ENCODE measurements around the gene SLC35G4.
A peak's percentile ranks its signal among the peaks of the same experiment; 100 is the strongest.
"Not testable (repeated sequence)": the region's sequence is repeated elsewhere in the genome, so short reads cannot be mapped to it uniquely, and the experiment has no call there.

SLC35G4 gene

DNA sequence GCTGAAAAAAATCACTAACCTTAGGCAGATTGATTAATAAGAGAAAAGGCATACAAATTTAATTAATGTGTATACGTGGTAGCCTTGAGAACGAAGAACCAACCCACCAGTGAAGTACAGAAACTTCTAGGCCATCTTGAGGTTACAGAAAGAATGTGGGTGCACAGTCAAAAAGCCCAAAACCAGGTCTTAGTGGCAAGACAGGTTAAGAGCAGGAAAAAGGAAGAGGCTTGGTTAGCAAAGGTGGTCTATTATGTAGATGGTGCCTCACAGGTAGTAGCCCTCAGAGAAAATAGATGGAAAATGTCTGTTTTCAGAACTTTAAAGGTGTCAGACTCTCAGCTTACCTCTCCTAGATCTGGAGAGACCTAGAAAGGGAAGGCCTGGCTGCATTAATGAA lies 22.0 kb upstream of the SLC35G4 start:
- no peak overlapping the region for H3K4me3 Mint-ChIP-seq

DNA sequence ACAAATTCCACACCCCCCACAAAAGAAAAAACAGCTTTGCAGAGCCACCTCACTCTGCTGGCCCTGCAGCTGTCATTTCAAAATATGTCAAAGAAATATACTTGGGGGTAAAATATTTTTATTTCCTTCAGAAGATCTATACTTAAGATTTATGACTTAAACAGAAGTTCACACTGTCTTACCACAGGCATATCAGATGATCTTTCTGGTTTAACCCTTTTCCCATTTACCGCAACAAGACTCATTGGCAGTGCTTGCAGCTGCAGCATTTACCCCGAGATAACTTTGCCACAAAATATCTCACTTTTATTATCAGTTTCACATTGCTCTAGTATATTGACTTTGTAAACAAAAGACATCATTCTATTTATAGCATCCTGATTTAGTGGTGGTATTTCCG lies 21.6 kb upstream of the SLC35G4 start:
- Mint-ChIP-seq H3K36me3 (no peaks in the 10 kb centered on the region), H3K4me3 (no peak overlapping the region), H3K9me3 (no peaks in the 10 kb centered on the region), H3K27ac (no peak overlapping the region), H3K4me1 (no peaks in the 10 kb centered on the region)
- ATAC-seq, result peak; percentile 58
- no peak for DNase-seq (ENCODE audit: low spot score in 2 of 2)

More for the DNA sequence above, 22.0 kb upstream of the SLC35G4 start:
- no peaks in the 10 kb centered on the region for H3K4me1 Mint-ChIP-seq
- ATAC-seq, result peak; percentile 71
- no peaks in the 10 kb centered on the region for H3K9me3 Mint-ChIP-seq
- no peak for DNase-seq (ENCODE audit: low spot score in 2 of 2)
- H3K27ac Mint-ChIP-seq, result no peak overlapping the region
- no peaks in the 10 kb centered on the region for H3K36me3 Mint-ChIP-seq

DNA sequence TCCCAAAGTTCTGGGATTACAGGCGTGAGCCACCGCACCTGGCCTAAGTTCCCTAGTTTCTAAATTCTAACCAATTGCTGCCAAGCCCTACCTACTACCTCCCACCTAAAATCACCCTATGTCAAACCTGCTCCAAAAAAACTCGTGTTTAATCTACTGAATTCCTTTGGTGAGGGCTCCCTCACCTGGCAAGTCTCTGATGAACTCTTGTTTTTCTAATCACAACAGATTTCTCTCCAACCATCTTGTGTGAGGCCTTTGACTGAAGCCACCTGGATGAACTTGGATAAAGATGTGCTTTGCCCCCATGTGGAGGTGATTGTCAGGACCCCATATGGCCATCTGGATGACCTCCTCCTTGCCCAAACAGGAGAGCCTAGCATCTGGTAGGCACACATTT lies 17.4 kb upstream of the SLC35G4 start:
- Mint-ChIP-seq H3K4me3 (no peak overlapping the region), H3K27ac (no peak overlapping the region), H3K4me1 (no peaks in the 10 kb centered on the region), H3K9me3 (no peaks in the 10 kb centered on the region), H3K36me3 (no peaks in the 10 kb centered on the region)
- DNase-seq (ENCODE audit: low spot score in 2 of 2), result no peak
- no peak for ATAC-seq

DNA sequence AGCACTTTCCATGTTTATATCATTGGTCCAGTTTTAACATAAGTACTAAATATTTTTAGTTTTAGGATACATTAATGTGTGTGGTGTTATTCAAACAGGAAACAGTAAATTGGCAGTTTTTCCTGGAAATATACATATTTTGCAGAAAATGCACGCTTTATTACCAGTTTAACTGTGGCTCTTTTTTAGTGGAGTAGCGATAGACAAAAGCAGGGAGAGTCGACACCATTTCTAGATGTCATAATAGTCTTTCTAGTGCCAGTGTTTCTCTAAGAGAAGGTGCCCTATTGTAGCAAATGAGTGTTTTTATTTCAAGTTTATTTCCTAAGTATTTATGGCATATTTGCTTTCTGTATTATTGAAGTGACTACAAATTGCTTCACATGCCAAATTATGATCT lies 9.1 kb upstream of the SLC35G4 start:
- no peak for DNase-seq (ENCODE audit: low spot score in 2 of 2)
- no peak overlapping the region for H3K4me3 Mint-ChIP-seq
- no peaks in the 10 kb centered on the region for H3K9me3 Mint-ChIP-seq
- no peak for ATAC-seq
- H3K36me3 Mint-ChIP-seq, result no peaks in the 10 kb centered on the region
- H3K27ac Mint-ChIP-seq, result no peak overlapping the region
- H3K4me1 Mint-ChIP-seq, result no peaks in the 10 kb centered on the region

DNA sequence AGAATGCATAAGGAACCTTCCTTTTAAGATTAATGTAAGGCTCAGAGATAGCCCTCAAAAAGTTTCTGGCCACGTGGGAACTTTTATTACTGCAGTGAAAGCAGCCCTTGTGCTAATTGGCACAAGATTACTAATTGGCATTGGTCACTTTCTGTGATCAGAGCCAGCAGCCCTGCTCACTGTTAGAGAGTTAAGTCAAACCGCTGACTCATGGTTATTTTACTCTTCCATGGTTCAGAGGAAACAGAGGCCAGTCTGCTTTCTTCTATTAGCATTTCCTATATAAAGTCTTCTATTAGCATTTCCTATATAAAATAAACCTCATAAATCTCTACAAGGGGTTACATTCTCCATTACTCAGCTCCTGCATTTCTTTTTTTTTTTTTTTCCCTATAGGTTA lies 1.5 kb upstream of the SLC35G4 start:
- Mint-ChIP-seq H3K9me3 (no peaks in the 10 kb centered on the region), H3K4me3 (no peak overlapping the region), H3K27ac (no peak overlapping the region), H3K36me3 (no peaks in the 10 kb centered on the region), H3K4me1 (no peaks in the 10 kb centered on the region)
- ATAC-seq (no peak), DNase-seq (ENCODE audit: low spot score in 2 of 2) (no peak)

DNA sequence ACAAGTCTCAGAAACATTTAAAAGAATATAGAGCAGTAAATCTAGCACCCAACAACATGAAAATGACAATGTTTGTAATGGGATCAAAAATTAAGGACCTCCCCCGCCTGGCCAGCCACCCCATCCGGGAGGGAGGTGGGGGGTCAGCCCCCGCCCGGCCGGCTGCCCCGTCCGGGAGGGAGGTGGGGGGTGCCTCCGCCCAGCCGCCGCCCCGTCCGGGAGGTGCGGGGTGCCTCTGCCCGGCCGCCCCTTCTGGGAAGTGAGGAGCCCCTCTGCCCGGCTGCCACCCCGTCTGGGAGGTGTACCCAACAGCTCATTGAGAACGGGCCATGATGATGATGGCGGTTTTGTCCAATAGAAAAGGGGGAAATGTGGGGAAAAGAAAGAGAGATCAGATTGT lies 778 bp upstream of the SLC35G4 start:
- not testable (repeated sequence) for H3K4me1 Mint-ChIP-seq; H3K4me3 Mint-ChIP-seq; DNase-seq (ENCODE audit: low spot score in 2 of 2); H3K27ac Mint-ChIP-seq; H3K9me3 Mint-ChIP-seq; ATAC-seq; H3K36me3 Mint-ChIP-seq

DNA sequence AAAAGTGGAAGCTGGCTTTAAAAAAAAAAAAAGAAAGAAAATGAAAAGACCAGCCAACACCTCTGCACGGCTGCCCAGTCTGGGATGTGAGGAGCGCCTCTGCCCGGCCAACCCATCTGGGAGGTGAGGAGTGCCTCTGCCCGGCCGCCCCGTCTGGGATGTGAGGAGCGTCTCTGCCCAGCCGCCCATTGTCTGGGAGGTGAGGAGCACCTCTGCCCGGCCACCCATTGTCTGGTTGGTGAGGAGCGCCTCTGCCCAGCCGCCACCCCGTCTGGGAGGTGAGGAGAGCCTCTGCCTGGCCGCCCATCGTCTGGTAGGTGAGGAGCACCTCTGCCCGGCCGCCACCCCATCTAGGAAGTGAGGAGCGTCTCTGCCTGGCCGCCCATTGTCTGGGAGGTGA lies 3.7 kb downstream of the SLC35G4 start:
- H3K27ac Mint-ChIP-seq; ATAC-seq; H3K4me1 Mint-ChIP-seq; H3K9me3 Mint-ChIP-seq; H3K36me3 Mint-ChIP-seq; H3K4me3 Mint-ChIP-seq; DNase-seq (ENCODE audit: low spot score in 2 of 2): not testable (repeated sequence)

DNA sequence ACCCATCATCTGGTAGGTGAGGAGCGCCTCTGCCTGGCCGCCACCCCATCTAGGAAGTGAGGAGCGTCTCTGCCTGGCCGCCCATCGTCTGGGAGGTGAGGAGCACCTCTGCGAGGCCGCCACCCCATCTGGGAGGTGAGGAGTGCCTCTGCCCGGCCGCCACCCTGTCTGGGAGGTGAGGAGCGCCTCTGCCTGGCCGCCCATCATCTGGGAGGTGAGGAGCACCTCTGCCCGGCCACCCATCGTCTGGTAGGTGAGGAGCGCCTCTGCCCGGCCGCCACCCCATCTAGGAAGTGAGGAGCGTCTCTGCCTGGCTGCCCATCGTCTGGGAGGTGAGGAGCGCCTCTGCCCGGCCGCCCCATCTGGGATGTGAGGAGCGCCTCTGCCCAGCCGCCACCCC lies 4.2 kb downstream of the SLC35G4 start:
- ATAC-seq; H3K4me3 Mint-ChIP-seq; H3K4me1 Mint-ChIP-seq; H3K27ac Mint-ChIP-seq; H3K9me3 Mint-ChIP-seq; DNase-seq (ENCODE audit: low spot score in 2 of 2); H3K36me3 Mint-ChIP-seq: not testable (repeated sequence)

DNA sequence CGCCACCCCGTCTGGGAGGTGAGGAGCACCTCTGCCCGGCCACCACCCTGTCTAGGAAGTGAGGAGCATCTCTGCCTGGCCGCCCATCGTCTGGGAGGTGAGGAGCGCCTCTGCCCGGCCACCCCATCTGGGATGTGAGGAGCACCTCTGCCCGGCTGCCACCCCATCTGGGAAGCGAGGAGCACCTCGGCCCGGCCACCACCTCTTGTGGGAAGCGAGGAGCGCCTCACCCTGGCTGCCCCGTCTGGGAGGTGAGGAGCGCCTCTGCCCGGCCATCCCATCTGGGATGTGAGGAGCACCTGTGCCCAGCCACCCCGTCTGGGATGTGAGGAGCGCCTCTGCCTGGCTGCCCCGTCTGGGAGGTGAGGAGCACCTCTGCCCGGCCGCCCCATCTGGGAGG lies 4.6 kb downstream of the SLC35G4 start:
- H3K36me3 Mint-ChIP-seq; ATAC-seq; H3K27ac Mint-ChIP-seq; H3K4me1 Mint-ChIP-seq; DNase-seq (ENCODE audit: low spot score in 2 of 2); H3K4me3 Mint-ChIP-seq; H3K9me3 Mint-ChIP-seq: not testable (repeated sequence)

DNA sequence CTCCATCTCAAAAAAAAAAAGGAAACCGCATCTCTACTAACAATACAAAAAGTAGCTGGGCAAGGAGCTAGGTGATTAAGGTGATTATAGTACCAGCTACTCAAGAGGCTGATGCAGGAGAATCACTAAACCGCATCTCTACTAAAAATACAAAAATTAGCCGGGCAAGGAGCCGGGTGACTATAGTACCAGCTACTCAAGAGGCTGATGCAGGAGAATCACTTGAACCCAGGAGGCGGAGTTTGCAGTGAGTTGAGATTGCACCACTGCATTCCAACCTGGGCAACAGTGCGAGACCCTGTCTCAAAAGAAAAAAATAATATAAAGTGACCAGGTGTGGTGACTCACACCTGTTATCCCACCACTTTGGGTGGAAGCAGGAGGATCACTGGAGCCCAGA lies 5.6 kb downstream of the SLC35G4 start:
- DNase-seq (ENCODE audit: low spot score in 2 of 2); ATAC-seq; H3K4me3 Mint-ChIP-seq; H3K36me3 Mint-ChIP-seq; H3K27ac Mint-ChIP-seq; H3K4me1 Mint-ChIP-seq; H3K9me3 Mint-ChIP-seq: not testable (repeated sequence)

DNA sequence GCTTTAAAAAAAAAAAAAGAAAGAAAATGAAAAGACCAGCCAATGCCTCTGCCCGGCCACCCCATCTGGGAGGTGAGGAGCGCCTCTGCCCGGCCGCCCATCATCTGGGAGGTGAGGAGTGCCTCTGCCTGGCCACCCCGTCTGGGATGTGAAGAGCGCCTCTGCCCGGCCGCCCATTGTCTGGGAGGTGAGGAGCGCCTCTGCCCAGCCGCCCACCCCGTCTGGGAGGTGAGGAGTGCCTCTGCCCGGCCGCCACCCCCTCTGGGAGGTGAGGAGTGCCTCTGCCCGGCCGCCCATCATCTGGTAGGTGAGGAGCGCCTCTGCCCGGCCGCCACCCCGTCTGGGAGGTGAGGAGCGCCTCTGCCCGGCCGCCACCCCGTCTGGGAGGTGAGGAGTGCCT lies 37.9 kb downstream of the SLC35G4 start:
- not testable (repeated sequence) for H3K4me3 Mint-ChIP-seq; H3K36me3 Mint-ChIP-seq; ATAC-seq; H3K27ac Mint-ChIP-seq; H3K9me3 Mint-ChIP-seq; H3K4me1 Mint-ChIP-seq; DNase-seq (ENCODE audit: low spot score in 2 of 2)

DNA sequence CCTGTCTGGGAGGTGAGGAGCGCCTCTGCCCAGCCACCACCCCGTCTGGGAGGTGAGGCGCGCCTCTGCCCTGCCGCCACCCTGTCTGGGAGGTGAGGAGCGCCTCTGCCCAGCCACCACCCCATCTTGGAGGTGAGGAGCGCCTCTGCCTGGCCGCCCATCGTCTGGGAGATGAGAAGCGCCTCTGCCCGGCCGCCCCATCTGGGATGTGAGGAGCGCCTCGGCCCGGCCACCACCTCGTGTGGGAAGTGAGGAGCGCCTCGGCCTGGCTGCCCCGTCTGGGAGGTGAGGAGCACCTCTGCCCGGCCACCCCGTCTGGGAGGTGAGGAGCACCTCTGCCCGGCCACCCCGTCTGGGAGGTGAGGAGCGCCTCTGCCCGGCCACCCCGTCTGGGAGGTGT lies 38.4 kb downstream of the SLC35G4 start:
- H3K4me1 Mint-ChIP-seq; ATAC-seq; H3K4me3 Mint-ChIP-seq; H3K9me3 Mint-ChIP-seq; H3K27ac Mint-ChIP-seq; H3K36me3 Mint-ChIP-seq; DNase-seq (ENCODE audit: low spot score in 2 of 2): not testable (repeated sequence)

DNA sequence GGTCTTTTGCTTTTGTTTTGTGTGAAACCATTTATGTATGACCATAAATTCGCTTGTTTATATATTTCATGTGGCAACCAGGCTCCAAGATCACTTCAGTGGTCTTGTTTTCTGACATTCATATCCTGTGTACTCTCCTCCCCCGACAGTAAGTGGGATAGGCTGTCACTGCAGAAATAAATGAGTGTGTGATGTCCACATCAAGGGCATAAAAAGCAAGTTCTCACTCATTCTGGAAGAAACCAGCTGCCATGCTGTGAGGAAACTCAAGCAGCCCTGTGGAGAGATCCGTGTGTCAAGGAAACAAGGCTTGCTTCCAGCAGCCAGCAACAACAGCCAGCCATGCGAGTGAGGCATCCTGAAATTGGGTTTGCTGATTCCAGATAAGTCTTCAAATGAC lies 40.4 kb downstream of the SLC35G4 start:
- no peak overlapping the region for H3K4me3 Mint-ChIP-seq
- H3K27ac Mint-ChIP-seq, result no peak overlapping the region
- DNase-seq (ENCODE audit: low spot score in 2 of 2), result no peak
- ATAC-seq, result no peak
- peaks cover 5% of the 10 kb centered on the region for H3K4me1 Mint-ChIP-seq
- H3K36me3 Mint-ChIP-seq, result no peaks in the 10 kb centered on the region
- peaks cover 2% of the 10 kb centered on the region for H3K9me3 Mint-ChIP-seq

DNA sequence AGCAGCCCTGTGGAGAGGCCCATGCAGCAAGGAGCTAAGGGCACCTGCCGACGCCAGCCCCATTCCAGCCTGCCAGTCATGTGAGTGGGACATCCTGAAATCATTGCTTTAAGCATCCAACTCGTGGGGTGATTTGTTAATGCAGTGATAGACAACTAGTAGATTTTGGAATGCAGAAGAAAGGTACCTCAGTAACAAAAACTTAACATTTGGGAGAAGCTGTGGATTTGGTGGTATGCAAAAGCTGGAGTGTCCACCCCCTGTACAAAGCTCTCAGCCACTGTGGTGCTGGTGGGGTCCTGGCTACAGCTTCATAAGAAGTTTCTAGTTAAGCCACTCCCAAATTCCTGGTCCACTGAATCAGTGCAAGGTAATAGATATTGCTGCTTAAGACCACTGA lies 42.5 kb downstream of the SLC35G4 start:
- Mint-ChIP-seq H3K36me3 (no peaks in the 10 kb centered on the region), H3K9me3 (peaks cover 2% of the 10 kb centered on the region), H3K4me1 (peaks cover 13% of the 10 kb centered on the region), H3K27ac (no peak overlapping the region), H3K4me3 (no peak overlapping the region)
- DNase-seq (ENCODE audit: low spot score in 2 of 2) (no peak), ATAC-seq (no peak)

DNA sequence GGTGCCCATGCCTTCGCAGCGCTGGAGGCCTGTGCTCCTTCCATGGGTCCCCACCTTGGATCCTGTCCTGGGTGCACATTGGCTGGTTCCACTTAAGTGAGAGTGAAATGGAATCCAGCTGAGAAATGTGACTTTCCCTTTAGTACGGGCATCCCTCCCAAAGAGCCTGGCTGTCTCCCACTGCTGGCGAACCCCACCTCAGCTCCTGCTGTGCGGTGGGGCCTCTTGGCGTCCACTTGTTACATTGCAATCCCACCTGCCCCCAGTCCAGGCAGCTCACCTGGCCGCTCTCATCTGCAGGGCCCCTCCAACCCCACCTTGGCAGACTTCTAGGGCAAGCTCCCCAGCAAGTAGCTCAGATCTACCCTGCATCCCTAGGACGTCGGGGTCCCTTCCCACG lies 44.1 kb downstream of the SLC35G4 start:
- DNase-seq (ENCODE audit: low spot score in 2 of 2) (no peak), ATAC-seq (peak; percentile 34)
- H3K4me1 Mint-ChIP-seq, result peaks cover 13% of the 10 kb centered on the region
- H3K27ac Mint-ChIP-seq, result no peak overlapping the region
- H3K9me3 Mint-ChIP-seq, result no peaks in the 10 kb centered on the region
- H3K36me3 Mint-ChIP-seq, result no peaks in the 10 kb centered on the region
- H3K4me3 Mint-ChIP-seq, result no peak overlapping the region

DNA sequence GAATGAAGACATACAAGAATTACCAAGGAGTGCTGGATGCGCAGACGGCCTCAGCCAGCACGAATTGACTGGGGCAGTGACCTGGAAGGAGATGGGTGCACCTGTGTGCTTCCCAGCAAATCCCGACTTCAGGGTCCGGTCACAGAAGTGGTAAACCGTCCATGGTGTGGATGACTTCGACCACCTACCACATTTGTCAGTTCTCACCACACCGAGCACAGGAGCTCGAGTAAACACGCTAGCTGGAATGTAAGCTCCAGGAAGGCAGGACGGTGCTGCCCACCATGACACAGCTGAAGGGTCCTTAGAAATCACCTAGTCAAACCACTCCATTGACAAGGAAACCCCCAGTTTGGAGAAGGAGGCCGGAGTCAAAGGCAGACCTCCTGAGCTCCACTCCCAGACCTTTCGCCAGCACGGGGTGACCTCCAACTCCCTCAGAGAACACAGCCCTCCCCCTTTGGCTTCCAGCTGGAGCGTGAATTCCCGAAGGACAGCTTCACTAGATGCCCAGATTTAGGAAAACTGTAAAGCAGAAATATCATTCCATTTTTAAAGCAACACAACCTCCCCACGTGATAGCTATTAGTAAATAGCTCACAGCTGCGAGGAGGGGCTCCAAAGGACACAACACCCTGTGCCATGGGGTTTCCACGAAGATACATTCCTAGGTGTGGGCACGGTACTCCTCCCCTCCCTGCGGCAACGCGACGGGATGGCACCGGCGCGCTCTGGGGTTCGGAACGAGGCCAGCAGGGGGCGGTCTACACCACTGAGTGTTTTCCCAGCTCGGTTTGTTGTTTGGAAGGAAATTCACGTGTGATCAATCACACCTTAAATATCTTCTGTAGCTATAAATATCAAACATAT lies 45.6 kb downstream of the SLC35G4 start:
- H3K4me3 Mint-ChIP-seq, result no peak overlapping the region
- H3K27ac Mint-ChIP-seq, result no peak overlapping the region
- H3K36me3 Mint-ChIP-seq, result no peaks in the 10 kb centered on the region
- ATAC-seq (peak; percentile 44), DNase-seq (ENCODE audit: low spot score in 2 of 2) (peak; percentile 25 to 68)
- no peaks in the 10 kb centered on the region for H3K9me3 Mint-ChIP-seq
- H3K4me1 Mint-ChIP-seq, result peaks cover 13% of the 10 kb centered on the region

DNA sequence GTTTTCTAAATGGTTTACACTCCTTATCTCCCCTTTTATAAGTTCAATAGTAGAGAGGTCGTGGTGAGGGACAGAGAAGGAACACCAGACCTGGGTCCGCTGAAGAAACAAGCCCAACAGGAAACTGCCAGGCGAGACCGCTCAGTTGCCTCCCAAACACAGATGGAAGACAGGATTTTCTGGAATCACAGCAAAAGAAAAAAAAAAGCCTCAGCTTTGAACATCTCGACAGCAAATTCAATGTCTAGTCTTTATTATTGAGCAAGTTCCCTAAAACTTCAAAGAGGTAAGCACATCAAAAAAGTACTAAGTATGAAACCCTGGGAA lies 46.2 kb downstream of the SLC35G4 start:
- peaks cover 13% of the 10 kb centered on the region for H3K4me1 Mint-ChIP-seq
- ATAC-seq, result no peak
- no peak overlapping the region for H3K4me3 Mint-ChIP-seq
- H3K9me3 Mint-ChIP-seq, result no peaks in the 10 kb centered on the region
- DNase-seq (ENCODE audit: low spot score in 2 of 2), result no peak
- no peaks in the 10 kb centered on the region for H3K36me3 Mint-ChIP-seq
- H3K27ac Mint-ChIP-seq, result no peak overlapping the region

Measured in stimulated activated effector memory CD8-positive, alpha-beta T cell treated with anti-CD3 and anti-CD28 coated beads, Interleukin-12 subunit alpha, Interleukin-12 subunit beta, amount 100 ng/mL, for 72 hours (primary cell).